Endodermal cell (in vitro differentiated cells): Measurements from ENCODE around the gene CMIP. TPM values are rescaled to one million over a fixed set of nuclear protein-coding genes. Genes with fewer than 3 reads are reported as not detected.

Experiments used
- DNase-seq: peaks from one replicate; pipeline ENCODE4 v3.0.0-alpha.2; 2017
- H3K27ac ChIP-seq: 2 replicates; pipeline ENCODE4 v1.5.1; 2013; ENCODE audit warnings: mild to moderate bottlenecking, low read depth, low read length, moderate library complexity
- H3K27me3 ChIP-seq: 2 replicates; pipeline ENCODE4 v1.6.1; 2013; ENCODE audit warnings: mild to moderate bottlenecking, low read length, moderate library complexity; ENCODE audit not compliant: insufficient read depth, control insufficient read depth, poor library complexity, severe bottlenecking
- H3K36me3 ChIP-seq: 2 replicates; pipeline ENCODE4 v1.7.0; 2013; ENCODE audit warnings: mild to moderate bottlenecking, low read length, moderate library complexity; ENCODE audit not compliant: control insufficient read depth, insufficient read depth
- H3K4me1 ChIP-seq: one replicate; pipeline ENCODE4 v1.7.0; 2013; ENCODE audit warnings: low read length; ENCODE audit not compliant: control insufficient read depth, insufficient read depth
- H3K4me3 ChIP-seq: 2 replicates; pipeline ENCODE4 v1.5.1; 2013; ENCODE audit warnings: mild to moderate bottlenecking, low read length, moderate library complexity
- H3K9ac ChIP-seq: 2 replicates; pipeline ENCODE4 v1.6.1; 2013; ENCODE audit warnings: mild to moderate bottlenecking, low read length, moderate library complexity; ENCODE audit not compliant: poor library complexity, severe bottlenecking; ENCODE audit errors: extremely low read depth
- H3K9me3 ChIP-seq: 2 replicates; pipeline ENCODE4 v1.6.1; 2013; ENCODE audit warnings: mild to moderate bottlenecking, low read length, moderate library complexity; ENCODE audit not compliant: control insufficient read depth
- H3K27ac Mint-ChIP-seq: 2 replicates; pipeline ENCODE4 v1.8.0; 2020; ENCODE audit warnings: mixed read lengths
- H3K27me3 Mint-ChIP-seq: 2 replicates; pipeline ENCODE4 v1.8.0; 2021; ENCODE audit warnings: mild to moderate bottlenecking, mixed read lengths; ENCODE audit not compliant: insufficient read depth
- H3K36me3 Mint-ChIP-seq: 2 replicates; pipeline ENCODE4 v1.8.0; 2020; ENCODE audit warnings: low read depth, mixed read lengths
- H3K4me1 Mint-ChIP-seq: 2 replicates; pipeline ENCODE4 v1.8.0; 2020; ENCODE audit warnings: mixed read lengths
- H3K4me3 Mint-ChIP-seq: 2 replicates; pipeline ENCODE4 v1.8.0; 2020; ENCODE audit warnings: mild to moderate bottlenecking, moderate library complexity, mixed read lengths
- H3K9me3 Mint-ChIP-seq: 2 replicates; pipeline ENCODE4 v1.8.0; 2020; ENCODE audit warnings: mild to moderate bottlenecking, mixed read lengths
- CTCF ChIP-seq: fragments of 200-600 bp; sonication (generic); conservative IDR thresholded peaks from 2 replicates; pipeline ENCODE4 v1.5.0; 2021; ENCODE audit warnings: antibody characterized with exemption, mild to moderate bottlenecking
- WGBS, 2 experiments: methylation state at CpG; one replicate each; pipeline versions ENCODE4 v1.1.5 to v1.1.7; 2013; ENCODE audit warnings: missing lambda C conversion rate in 2 of 2, mixed read lengths in 1 of 2; ENCODE audit not compliant: insufficient coverage in 1 of 2, insufficient read length in 1 of 2; 5-methylcytosine and 5-hydroxymethylcytosine counted together
- total RNA-seq, 2 donors: library from RNA; stranded (reverse); fragmentation: NEBNext Ultra II Directional in 1 of 2; extraction: Animal tissue kit (Norgen Biotek cat#: 25700) in 1 of 2; gene quantifications; 2 replicates in 1 of 2; 3 replicates in 1 of 2; pipeline ENCODE4 v1.2.1, GENCODE V29; 2021

Gene CMIP
- total RNA-seq, 2 donors from 2014 or later, result 64.0 to 64.7 TPM

- H3K27me3 Mint-ChIP-seq, result no peaks in the 10 kb centered on the region
- 92 to 93% methylated on average over 13 to 14 of the region's 14 CpGs for WGBS, 2 experiments
These were observed 250.1 kb downstream of the CMIP start for GRCh38 chr16:81694494-81695280.

GRCh38 chr16:81695321-81696165 is 250.9 kb downstream of the CMIP start:
- DNase-seq, result no peak
- no peaks in the 10 kb centered on the region for H3K9me3 ChIP-seq
- no peaks in the 10 kb centered on the region for H3K27me3 Mint-ChIP-seq
- H3K9me3 Mint-ChIP-seq, result no peaks in the 10 kb centered on the region
- 72 to 83% methylated on average over 7 to 10 of the region's 10 CpGs for WGBS, 2 experiments
- no peak for TF ChIP-seq CTCF
- peak overlapping the region; percentile 86 for H3K27ac ChIP-seq
- peaks cover 41% of the 10 kb centered on the region for H3K36me3 Mint-ChIP-seq
- H3K4me3 ChIP-seq, result no peak overlapping the region
- no peaks in the 10 kb centered on the region for H3K4me1 ChIP-seq
- no peaks in the 10 kb centered on the region for H3K4me1 Mint-ChIP-seq
- H3K27ac Mint-ChIP-seq, result peak overlapping the region; percentile 1
- no peak overlapping the region for H3K4me3 Mint-ChIP-seq
- H3K27me3 ChIP-seq, result no peaks in the 10 kb centered on the region
- no peak overlapping the region for H3K9ac ChIP-seq
- H3K36me3 ChIP-seq, result peaks cover 62% of the 10 kb centered on the region

More at GRCh38 chr16:81694494-81695280, 250.1 kb downstream of the CMIP start:
- Histone ChIP-seq H3K9ac (no peak overlapping the region), H3K36me3 (peaks cover 62% of the 10 kb centered on the region), H3K4me1 (no peaks in the 10 kb centered on the region), H3K9me3 (no peaks in the 10 kb centered on the region), H3K4me3 (no peak overlapping the region), H3K27ac (peak overlapping the region; percentile 86), H3K27me3 (no peaks in the 10 kb centered on the region)
- peak overlapping the region; percentile 30 for H3K27ac Mint-ChIP-seq
- DNase-seq, result no peak
- H3K9me3 Mint-ChIP-seq, result no peaks in the 10 kb centered on the region
- no peaks in the 10 kb centered on the region for H3K4me1 Mint-ChIP-seq
- peaks cover 32% of the 10 kb centered on the region for H3K36me3 Mint-ChIP-seq
- TF ChIP-seq CTCF, result no peak
- H3K4me3 Mint-ChIP-seq, result no peak overlapping the region

- Histone ChIP-seq H3K4me1 (no peaks in the 10 kb centered on the region), H3K27me3 (no peaks in the 10 kb centered on the region), H3K4me3 (no peak overlapping the region), H3K27ac (peak overlapping the region; percentile 86), H3K36me3 (peaks cover 58% of the 10 kb centered on the region), H3K9me3 (no peaks in the 10 kb centered on the region), H3K9ac (no peak overlapping the region)
- no peaks in the 10 kb centered on the region for H3K27me3 Mint-ChIP-seq
- peak overlapping the region; percentile 55 for H3K27ac Mint-ChIP-seq
- TF ChIP-seq CTCF, result no peak
- no peak overlapping the region for H3K4me3 Mint-ChIP-seq
- no peaks in the 10 kb centered on the region for H3K4me1 Mint-ChIP-seq
- WGBS, 2 experiments, result 91 to 95% methylated on average over 14 to 21 of the region's 22 CpGs
- DNase-seq, result no peak
- no peaks in the 10 kb centered on the region for H3K9me3 Mint-ChIP-seq
- peaks cover 49% of the 10 kb centered on the region for H3K36me3 Mint-ChIP-seq
These were observed 251.8 kb downstream of the CMIP start for GRCh38 chr16:81696166-81696960.
